Measurements from ENCODE around the gene LMBRD2. TPM values are rescaled to one million over a fixed set of nuclear protein-coding genes. Genes with fewer than 3 reads are reported as not detected.

LMBRD2 gene
- total and polyA plus RNA-seq, 2 experiments from 2014 or later = 4.4 to 6.2 TPM

GRCh38 chr5:36060420-36060887, 91.2 kb downstream of the LMBRD2 start:
- DNase-seq (ENCODE audit: low spot score) (peak; percentile 43), ATAC-seq (peak; percentile 36; the same call in 1 of the 3 replicates)
- Histone ChIP-seq H3K4me3 (no peak overlapping the region), H3K27ac (ENCODE audit: low read depth) (no peak overlapping the region), H3K27me3 (ENCODE audit: insufficient read depth) (peaks cover under 1% of the 10 kb centered on the region; the same call in 1 of the 2 replicates), H3K9me2 (ENCODE audit: insufficient read depth) (peaks cover 6% of the 10 kb centered on the region; the same call in 1 of the 2 replicates), H3K36me3 (ENCODE audit: insufficient read depth) (peaks cover 12% of the 10 kb centered on the region; the same call in 1 of the 2 replicates), H3K79me2 (replicated peaks; ENCODE audit: insufficient read depth) (no peaks in the 10 kb centered on the region; the same call in 1 of the 2 replicates), H3F3A (replicated peaks; ENCODE audit: low read depth) (no peaks in the 10 kb centered on the region), H3K4me2 (no peak overlapping the region), H2AFZ (no peak overlapping the region), H4K20me1 (replicated peaks; ENCODE audit: insufficient read depth) (no peaks in the 10 kb centered on the region), H3K4me1 (ENCODE audit: insufficient read depth) (0 out of 2 replicates have a peak, but pooled peaks cover 2% of the 10 kb centered on the region)
- Mint-ChIP-seq H3K27me3 (ENCODE audit: insufficient read depth, low read depth, poor library complexity) (no peaks in the 10 kb centered on the region), H3K27ac (no peak overlapping the region), H3K4me3 (no peak overlapping the region), H3K4me1 (peaks cover 6% of the 10 kb centered on the region; the same call in 2 of the 3 replicates), H3K9me3 (peaks cover 7% of the 10 kb centered on the region; the same call in 1 of the 3 replicates), H3K36me3 (ENCODE audit: low read depth) (peaks cover 25% of the 10 kb centered on the region)
- TF ChIP-seq CTCF (conservative IDR thresholded peaks at IDR 0.05; ENCODE audit: low read depth in 2 of 2) = peak; percentile 51 to 52
- TF ChIP-seq REST (IDR thresholded peaks at IDR 0.05; ENCODE audit: unreplicated experiment) = no peak
- TF ChIP-seq ZNF114 (CRISPR knock-in tag; IDR thresholded peaks at IDR 0.05) = no peak
- no peak for TF ChIP-seq CREB1 (CRISPR knock-in tag; IDR thresholded peaks at IDR 0.05; ENCODE audit: low read depth)
- TF ChIP-seq NANOG (IDR thresholded peaks at IDR 0.05; ENCODE audit: borderline replicate concordance) = no peak

GRCh38 chr5:36059571-36060419, 91.9 kb downstream of the LMBRD2 start:
- peaks cover 7% of the 10 kb centered on the region; the same call in 1 of the 3 replicates for H3K9me3 Mint-ChIP-seq
- Histone ChIP-seq H3K4me1 (ENCODE audit: insufficient read depth) (no peaks in the 10 kb centered on the region), H3K27me3 (ENCODE audit: insufficient read depth) (no peaks in the 10 kb centered on the region), H4K20me1 (replicated peaks; ENCODE audit: insufficient read depth) (no peaks in the 10 kb centered on the region), H3K4me2 (no peak overlapping the region), H3K4me3 (no peak overlapping the region), H3K79me2 (replicated peaks; ENCODE audit: insufficient read depth) (no peaks in the 10 kb centered on the region), H3K9me2 (ENCODE audit: insufficient read depth) (peaks cover 6% of the 10 kb centered on the region; the same call in 1 of the 2 replicates), H3K27ac (ENCODE audit: low read depth) (no peak overlapping the region), H3K36me3 (ENCODE audit: insufficient read depth) (peaks cover 12% of the 10 kb centered on the region; the same call in 1 of the 2 replicates), H2AFZ (no peak overlapping the region), H3F3A (replicated peaks; ENCODE audit: low read depth) (no peaks in the 10 kb centered on the region)
- H3K4me1 Mint-ChIP-seq = peaks cover 1% of the 10 kb centered on the region; the same call in 2 of the 3 replicates
- ATAC-seq (no peak), DNase-seq (ENCODE audit: low spot score) (no peak)
- no peak overlapping the region for H3K4me3 Mint-ChIP-seq
- no peaks in the 10 kb centered on the region for H3K27me3 Mint-ChIP-seq (ENCODE audit: insufficient read depth, low read depth, poor library complexity)
- TF ChIP-seq ZNF114 (CRISPR knock-in tag; IDR thresholded peaks at IDR 0.05) = no peak
- H3K36me3 Mint-ChIP-seq (ENCODE audit: low read depth) = peaks cover 25% of the 10 kb centered on the region
- no peak overlapping the region for H3K27ac Mint-ChIP-seq
